Measurements from ENCODE around the gene SLAMF9.
"Not testable (repeated sequence)": the region's sequence is repeated elsewhere in the genome, so short reads cannot be mapped to it uniquely, and the experiment has no call there.

The SLAMF9 gene

DNA sequence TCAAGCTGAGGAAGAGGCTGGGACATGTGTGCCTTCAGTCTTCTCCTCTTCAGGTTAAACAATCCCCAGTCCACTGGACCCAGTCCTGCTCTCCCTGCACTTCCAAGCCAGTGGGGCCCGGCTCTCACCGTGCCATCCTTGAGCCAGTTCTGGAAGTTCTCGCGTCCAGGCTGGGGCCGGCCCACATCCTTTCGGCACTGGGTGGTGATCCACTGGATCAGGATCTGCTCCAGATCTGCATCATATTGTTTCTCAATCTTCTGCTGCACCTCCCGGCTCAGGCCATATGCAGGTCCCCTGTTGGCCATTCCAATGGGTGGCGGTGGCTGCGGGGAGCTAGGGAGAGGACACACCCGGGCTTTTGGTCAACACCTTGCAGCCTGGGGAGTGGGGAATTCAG, 33.8 kb downstream of the SLAMF9 start:
- DNase-seq (ENCODE audit: low read depth): no peak

DNA sequence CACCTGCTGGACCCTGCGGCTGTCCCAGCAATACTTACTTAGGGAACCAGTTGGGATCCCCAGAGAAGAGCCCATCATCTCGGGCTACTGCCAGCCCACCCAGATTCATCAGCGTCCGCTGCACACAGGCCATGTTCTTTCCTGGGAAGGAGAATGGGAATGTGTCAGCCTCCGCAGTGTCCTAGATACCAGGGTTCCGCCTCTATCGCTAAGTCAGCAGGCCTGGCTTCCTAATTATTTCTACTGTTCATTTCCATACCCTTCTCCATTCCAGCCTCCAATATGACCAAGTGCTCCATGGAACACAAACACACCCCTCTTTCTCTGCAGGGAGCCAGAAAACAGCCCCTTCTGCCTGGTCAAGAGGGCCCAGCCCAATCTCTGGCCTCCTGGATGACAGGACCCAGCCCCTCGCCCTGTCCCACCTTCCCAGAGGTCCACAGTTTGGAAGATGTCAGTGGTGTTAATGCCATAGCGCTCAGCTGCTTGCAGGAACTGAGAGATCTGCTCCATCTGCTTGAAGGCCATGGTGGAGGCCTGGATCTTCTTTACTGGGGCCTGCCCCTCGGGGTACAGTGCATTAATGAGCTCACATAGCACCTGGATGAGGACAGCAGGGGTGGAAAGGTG, 34.7 kb downstream of the SLAMF9 start:
- DNase-seq (ENCODE audit: low read depth): no peak

DNA sequence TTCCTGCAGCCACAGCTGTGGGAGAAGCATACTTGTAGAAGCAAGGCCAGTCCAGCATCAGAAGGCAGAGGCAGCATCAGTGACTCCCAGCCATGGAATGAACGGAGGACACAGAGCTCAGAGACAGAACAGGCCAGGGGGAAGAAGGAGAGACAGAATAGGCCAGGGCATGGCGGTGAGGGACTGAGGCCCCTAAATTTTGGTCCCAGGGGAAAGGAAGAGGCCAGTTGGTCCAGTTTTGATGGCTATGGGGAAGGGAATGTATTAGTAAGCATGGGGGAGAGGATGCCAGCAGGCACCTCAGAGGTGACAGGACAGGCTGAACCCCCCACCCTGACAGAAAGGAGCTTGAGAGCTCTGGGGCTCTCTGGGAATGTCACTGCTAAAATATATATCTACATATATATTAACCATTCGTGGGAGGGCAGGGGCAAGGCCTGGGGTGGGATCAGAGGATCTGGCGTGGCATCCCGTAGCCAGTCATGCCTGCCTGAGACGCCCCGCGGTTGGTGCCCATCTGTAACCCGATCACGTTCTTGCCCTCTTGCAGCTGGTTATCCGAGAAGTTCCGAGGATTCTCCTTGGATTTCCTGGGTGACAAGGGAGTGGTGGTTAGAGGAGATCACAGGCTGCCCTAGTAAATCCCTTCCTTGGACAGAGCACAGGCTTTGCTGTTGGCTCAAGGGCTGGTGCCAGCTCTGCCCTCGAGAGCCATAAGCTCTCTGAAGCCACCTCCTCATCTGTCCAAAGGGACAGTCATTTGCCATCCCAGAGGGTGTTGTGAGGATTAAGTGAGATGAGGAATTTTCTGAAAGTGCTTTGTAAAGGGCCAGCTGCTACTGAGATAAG, 35.5 kb downstream of the SLAMF9 start:
- no peak for DNase-seq (ENCODE audit: low read depth)

DNA sequence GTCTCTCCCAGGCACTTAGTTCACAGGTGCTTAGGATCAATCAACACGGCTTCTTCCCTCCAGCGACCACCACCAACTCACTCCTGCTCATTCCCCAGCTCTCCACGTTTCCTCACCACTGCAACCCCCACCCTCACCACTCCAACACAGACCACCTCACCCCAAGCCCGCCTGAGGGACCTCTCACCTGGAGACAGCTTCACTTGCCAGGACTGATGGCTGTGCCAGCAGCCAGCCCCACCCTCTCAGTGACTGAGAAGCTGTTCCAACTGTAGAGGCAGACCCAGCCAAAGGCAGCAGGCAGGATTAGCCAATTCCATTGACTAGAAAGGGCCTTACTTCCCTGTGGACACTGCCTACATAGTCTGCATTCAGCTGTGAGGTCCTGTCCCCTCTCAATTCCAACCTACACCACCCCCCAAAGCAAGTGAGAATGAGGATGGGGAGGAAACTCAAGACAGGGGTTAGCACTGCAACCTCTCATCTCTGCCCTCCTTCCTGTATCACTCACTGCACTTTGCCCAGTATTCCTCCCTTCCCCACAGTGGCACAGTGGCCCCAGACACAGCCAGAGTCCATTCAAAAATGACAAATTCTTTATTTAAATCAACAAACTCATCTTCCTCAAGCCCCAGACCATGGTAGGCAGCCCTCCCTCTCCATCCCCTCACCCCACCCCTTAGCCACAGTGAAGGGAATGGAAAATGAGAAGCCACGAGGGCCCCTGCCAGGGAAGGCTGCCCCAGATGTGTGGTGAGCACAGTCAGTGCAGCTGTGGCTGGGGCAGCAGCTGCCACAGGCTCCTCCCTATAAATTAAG, 36.3 kb downstream of the SLAMF9 start:
- no peak for DNase-seq (ENCODE audit: low read depth)

DNA sequence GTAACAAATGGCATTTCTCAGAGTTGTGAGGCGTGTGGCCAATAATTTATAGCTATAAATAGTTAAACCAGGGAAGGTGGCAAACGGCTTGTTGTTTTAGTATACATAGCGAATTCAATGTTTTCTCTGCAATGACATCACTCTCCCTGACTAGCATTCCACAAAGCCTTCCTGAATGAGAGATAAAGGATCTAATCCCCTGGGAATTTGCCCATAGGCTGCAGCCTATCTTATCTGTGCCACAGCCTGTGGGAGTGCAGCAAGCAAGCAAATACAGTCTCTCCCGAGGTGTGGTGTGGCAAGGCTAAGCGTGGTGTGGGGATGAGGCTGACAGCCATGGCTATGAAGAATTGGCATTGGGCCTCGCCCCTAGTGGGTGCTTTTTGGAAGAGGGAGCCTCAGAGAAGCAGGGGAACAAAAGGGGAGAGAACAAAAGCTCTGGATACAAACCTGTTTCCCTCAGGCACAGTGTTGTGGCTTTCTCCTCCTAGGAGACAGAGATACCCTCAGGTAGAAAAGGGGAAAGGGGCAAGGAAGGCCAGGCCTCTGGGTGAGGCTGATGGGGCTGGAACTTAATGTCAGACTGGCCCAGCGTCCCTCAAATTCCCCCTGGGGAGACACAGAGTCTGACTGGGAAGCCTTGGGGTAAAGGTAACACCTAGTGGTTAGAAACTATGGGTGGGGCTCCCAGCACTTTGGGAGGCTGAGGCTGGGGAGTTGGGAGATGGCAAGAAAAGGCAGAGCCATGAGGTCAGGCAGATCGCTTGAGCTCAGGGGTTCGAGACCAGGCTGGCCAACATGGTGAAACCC, 37.6 kb downstream of the SLAMF9 start:
- DNase-seq (ENCODE audit: low read depth): no peak

- DNase-seq (ENCODE audit: low read depth): no peak
Measured at GRCh38 chr1:159915571-159916241, 38.3 kb downstream of the SLAMF9 start.

DNA sequence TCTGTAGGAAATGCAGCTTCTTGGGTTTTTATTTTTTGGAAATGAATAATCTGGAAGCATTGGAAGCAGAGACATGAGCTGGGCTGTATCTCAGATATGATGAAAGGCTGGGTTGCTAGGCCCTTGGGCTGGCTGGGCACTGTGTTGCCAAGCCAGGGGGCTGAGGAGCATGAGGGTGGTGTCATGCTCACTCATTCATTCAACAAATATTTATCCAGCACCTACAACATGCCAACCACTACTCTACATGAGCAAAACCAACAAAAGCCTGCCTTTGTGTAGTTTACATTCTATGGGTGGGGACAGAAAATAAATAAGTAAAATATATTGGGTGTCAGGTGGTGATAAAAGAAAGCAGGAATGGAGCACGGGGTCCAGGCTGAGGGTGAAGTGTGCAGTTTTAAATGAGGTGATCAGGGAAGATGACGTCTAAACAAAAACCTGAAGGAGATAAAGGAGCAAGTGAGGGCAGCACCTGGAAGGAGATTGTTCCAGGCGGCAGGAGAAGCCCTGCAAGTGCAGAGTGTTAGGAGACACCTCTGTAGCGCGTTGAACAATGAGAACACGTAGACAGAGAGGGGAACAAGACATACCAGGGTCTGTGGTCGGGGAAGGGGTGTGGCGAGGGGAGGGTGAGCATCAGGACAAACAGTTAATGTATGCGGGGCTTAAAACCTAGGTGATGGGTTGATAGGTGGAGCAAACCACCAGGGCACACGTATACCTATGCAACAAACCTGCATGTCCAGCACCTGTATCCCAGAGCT, 39.6 kb downstream of the SLAMF9 start:
- no peak for DNase-seq (ENCODE audit: low read depth)

DNA sequence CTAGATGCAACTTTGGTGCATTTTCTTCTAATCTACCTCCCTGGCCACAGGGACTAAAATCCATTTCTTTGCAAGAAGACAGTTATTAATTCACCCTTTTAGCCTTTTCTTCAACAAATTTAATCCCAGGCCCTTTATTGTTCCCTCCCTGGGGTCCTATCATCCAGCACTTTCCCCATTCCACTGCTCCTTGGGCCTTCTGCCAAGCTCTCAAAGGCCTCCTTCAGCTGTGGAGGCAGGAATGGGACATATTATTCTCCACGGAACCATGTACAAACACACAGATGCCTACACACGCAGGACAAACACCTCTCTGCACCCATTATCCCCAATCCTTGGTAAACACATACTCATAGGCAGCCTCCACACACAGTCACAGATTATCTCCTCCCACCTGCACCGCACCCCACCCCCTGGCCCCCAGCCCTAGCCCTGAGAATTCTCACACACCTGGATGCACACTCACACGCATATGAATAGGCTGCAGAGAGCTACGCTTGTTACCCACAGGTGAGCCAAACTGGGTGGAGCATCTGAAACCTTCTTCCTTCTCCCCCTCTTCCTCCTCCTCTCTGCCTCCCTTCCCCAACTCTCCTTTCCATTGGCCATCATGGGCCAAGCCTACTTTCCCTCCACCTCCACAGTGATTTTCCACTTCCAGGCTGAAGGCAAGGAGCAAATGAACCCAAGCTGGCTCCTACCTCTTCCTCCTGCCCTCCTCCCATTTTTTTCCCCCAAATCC, 40.4 kb downstream of the SLAMF9 start:
- no peak for DNase-seq (ENCODE audit: low read depth)

GRCh38 chr1:159911326-159912070, 42.5 kb downstream of the SLAMF9 start:
- DNase-seq (ENCODE audit: low read depth): no peak

GRCh38 chr1:159908031-159908940, 45.8 kb downstream of the SLAMF9 start:
- DNase-seq (ENCODE audit: low read depth): no peak

GRCh38 chr1:159906960-159907359, 47.1 kb downstream of the SLAMF9 start:
- DNase-seq (ENCODE audit: low read depth): no peak

- not testable (repeated sequence) for DNase-seq (ENCODE audit: low read depth)
Measured at GRCh38 chr1:159904036-159904435, 50.0 kb downstream of the SLAMF9 start.

DNA sequence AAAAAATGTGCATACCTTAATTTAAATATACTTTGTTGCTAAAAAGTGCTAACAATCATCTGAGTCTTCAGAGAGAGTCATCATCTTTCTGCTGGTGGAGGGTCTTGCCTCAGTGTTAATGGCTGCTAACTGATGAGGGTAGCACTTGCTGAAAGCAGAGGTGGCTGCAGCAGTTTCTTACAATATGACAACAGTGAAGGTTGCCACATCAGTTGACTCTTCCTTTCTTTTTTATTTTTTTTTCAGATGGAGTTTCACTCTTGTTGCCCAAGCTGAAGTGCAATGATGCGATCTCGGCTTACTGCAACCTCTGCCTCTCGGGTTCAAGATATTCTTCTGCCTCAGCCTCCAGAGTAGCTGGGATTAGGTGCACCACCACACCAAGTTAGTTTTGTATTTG, 51.5 kb downstream of the SLAMF9 start:
- DNase-seq (ENCODE audit: low read depth): no peak

Measured in stimulated activated CD8-positive, alpha-beta memory T cell treated with anti-CD3 and anti-CD28 coated beads, Interleukin-7, amount 100 ng/mL, for 24 hours (primary cell).